HG02571 (cell line): ENCODE measurements around the gene SAMD1.

Source experiments
- ATAC-seq: cut with Tn5 transposase; IDR thresholded peaks from one replicate; pipeline ENCODE4 v1.9.1; 2021; ENCODE audit warnings: mild to moderate bottlenecking, moderate library complexity; ENCODE audit not compliant: unreplicated experiment

SAMD1 gene

GRCh38 chr19:14089662-14090508, 666 bp downstream of the SAMD1 start:
- ATAC-seq = no peak

DNA sequence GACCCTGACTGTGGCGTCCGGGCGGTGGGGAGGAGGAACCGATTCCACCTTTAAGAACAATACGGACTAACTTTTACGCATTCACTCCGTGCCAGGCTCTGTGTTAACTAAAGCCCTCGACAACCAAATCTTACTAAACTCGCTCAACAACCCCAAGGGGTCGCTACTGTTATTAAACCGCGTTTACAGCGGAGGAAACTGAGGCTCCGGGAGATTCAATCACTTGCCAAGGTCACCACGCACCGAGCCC, 1.2 kb downstream of the SAMD1 start:
- ATAC-seq = no peak

GRCh38 chr19:14088634-14089411, 1.7 kb downstream of the SAMD1 start:
- no peak for ATAC-seq

- ATAC-seq = no peak
Measured at GRCh38 chr19:14086098-14086497, 4.5 kb downstream of the SAMD1 start.

- ATAC-seq = no peak
Measured at GRCh38 chr19:14085309-14085995, 5.1 kb downstream of the SAMD1 start, which contains the start of gene C19orf67. TSS of gene C19orf67 (minus strand) at chr19:14085783. CDS start at chr19:14085627, 156 bp downstream.

DNA sequence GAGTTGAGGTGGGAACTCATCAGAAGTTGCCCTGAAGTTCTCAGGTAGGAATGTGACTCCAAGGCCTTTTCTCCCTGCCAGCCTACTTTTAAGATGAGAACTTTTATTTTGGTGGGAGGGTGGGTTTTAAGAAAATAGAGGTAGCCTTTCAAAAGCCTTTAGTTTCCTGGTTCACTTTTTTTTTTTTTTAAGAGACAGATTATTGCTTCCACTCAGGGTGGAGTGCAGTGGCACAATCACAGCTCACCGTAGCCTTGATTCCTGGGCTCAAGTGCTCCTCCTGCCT, 7.9 kb downstream of the SAMD1 start:
- ATAC-seq = no peak

DNA sequence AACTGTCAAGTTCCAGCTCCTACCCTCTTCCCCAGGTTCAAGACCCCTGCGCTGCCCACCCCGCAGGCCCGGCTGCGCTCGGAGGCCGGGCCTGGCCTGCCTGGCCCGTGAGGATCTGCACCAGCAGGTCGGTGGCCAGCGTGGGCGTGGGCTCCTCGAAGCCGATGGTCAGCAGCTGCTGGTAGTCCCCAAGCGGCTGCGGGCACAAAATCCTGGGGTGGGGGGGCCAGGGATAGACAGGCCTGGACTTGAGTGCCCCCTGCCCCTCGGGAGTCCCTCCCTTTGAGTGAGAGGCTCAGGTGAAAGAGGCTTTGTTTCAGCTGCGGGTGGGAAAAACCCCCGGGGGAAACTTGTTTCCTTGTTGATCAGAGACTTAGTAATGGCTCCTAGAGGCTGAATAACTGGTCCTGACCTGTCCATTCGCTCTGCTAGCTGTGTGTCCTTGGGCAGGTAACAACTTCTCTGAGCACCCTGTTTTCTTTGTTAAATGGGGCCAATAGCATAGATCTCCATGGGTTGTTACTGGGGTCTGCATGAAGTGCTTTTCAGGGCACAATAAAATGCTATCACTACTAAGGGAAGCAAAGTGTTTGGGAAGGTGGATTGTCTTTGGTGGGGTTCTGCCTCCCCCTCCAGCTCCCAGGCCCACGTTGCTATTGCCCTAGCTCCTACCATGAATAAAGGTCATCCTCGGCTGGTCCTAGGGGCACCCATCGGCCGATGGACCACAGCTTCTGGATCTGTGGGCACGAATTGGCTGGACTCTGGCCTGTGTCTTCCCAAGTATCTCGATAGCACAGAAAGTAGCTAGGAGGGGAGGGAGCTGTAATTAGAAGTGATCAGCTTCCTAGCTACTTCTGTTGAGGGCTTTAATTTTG, 8.5 kb downstream of the SAMD1 start:
- peak; percentile 13 for ATAC-seq

DNA sequence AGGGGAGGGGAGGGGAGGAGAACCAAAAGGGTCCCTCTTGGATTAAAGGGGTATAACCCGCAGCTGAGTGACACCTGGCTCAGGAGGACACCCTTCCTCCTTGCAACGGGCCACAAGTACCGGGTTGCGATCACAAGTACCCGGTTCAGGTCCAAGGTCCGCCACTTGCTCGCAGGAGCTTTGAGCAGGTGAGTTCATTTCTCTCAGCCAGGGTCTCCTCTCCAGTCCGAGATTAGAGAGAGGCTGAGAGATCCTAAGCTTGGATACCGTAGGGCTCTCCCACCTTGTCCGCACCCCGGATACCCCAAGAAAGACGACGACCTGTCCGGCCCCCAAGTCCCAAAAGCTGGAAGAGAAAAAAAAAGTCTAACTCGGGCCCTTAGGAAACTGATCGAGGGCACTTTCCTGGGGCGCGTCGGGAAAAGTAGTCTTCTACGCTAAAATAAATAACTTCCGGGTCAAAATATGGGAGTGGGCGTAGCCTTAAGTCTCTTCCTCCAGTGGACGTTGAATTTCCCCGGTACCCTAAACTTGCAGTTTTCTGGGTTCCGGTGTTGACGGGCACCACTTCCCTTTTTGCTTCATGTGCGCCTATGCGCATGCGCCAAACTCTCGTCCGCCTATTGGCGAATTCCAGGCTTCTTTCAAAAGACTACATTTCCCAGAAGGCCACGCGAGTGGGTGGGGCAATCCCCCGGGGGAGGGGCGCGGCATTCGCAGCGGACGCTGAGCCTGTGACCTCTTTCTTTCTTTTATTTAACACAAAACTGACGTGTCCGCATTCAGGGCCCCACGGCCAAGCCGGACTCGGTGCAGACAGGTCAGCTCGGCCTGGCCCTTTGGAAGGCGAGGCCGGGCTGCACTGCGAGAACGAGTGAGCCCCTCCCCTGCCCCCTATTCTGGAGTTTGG, 9.4 kb downstream of the SAMD1 start:
- peak; percentile 81 for ATAC-seq

DNA sequence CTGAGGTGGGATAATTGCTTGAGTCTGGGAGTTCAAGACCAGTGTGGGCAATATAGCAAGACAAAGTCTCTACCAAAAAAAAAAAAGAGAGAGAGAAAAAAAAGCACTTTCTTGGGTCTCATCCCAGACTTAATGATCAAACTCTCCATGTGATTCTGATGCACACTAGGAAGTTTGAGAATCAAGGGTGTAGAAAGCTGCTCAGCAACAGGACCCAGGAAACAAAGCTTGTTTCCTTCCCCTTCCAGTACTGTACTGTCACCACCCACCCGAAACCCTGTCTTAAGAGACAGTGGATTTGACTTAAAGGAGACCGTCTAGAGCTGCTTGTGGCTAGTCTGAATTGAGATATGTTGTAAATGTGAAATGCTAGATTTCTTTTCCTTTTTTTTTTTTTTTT, 12.1 kb downstream of the SAMD1 start:
- ATAC-seq = no peak

DNA sequence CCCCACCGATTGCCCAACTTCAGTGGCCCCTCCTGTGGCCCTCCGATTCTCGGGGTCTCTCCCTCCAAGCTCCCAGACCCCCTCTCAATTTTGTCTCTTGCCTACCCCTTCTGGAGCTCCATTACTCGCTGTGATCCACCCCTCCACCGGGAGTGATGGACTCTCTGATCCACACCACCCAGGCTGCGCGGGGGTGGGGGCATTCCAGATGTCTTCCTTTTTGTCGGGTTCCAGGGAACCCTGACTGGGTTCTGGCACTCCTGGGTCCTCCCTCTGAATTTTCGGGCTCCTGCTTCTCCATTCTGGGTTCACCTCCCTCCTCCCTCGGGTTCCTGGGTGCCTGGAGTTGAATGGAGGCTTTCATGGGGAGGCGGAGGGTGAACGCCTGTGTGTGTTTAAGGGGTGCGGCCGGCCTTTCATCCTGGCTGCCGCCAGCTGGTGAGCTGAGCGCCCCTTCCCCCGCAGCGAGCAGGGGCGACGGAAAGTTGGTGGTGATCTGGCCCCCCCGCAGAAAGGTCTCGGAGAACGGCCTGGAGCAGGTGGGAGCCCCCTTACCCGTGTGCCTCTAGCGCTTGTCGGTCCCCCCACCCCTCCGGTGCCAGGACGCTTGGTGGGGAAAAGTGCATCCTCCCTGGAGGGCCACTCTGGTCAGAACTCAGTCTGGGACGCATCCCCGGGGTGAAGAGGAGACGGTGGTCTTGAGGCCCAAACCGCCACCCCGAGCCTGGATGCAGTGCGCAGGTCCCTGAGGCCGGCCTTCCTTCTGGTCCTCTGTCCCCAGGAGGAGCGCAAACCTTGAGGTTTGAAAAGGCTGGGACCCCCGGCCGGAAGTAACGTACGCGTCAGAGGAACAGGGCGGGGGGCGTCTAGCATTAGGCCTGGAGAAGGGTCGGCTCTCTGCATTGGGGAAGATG, 16.4 kb downstream of the SAMD1 start:
- ATAC-seq = no peak

DNA sequence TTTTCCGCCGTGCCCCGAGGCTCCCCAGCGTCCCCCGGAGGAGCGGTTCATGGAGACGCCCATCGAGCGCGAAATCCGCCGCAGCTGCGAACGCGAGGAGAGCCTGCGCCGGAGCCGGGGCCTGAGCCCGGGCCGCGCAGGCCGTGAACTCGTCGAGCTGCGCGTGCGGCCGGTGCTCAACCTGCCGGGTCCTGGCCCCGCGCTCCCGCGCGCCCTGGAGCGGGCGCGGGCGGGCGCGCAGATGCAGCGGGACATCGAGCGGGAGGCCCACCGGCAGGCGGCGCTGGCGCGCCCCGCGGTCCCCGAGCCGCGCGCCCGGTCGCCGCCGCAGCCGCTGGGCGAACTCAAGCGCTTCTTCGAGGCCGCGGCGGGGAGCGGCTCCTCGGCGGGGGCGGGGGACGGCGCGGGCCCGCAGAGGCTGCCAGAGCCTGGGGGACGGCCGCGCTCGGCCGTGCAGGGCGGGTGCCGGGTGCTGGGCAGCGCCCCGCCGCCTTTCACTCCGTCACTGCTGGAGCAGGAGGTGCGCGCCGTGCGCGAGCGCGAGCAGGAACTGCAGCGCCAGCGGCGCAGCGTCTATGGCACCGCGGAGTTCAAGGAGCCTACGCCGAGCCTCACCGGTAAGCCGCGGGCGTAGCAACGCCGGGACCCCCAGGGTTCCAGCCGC, 17.2 kb downstream of the SAMD1 start:
- ATAC-seq = peak; percentile 49

GRCh38 chr19:14072535-14073260, 17.9 kb downstream of the SAMD1 start, which contains the start of gene MISP3:
TSS of gene MISP3 (plus strand) at chr19:14072786. CDS start at chr19:14073310, 524 bp downstream.
- ATAC-seq = no peak

DNA sequence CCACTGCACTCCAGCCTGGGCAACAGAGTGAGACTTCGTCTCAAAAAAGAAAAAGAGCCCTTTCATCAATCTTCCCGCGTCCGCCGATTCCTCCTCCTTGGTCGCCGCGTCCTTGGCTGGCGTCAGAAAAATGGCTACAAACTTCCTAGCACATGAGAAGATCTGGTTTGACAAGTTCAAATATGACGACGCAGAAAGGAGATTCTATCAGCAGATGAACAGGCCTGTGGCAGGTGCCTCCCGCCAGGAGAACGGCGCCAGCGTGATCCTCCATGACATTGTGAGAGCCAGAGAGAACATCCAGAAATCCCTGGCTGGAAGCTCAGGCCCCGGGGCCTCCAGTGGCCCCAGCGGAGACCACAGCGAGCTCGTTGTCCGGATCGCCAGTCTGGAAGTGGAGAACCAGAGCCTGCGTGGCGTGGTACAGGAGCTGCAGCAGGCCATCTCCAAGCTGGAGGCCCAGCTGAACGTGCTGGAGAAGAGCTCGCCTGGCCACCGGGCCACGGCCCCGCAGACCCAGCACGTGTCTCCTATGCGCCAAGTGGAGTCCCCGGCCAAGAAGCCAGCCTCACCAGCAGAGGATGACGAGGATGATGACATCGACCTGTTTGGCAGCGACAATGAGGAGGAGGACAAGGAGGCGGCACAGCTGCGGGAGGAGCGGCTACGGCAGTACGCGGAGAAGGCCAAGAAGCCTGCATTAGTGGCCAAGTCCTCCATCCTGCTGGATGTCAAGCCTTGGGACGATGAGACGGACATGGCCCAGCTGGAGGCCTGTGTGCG, 20.1 kb downstream of the SAMD1 start:
- no peak for ATAC-seq

- ATAC-seq = no peak
Measured at GRCh38 chr19:14066134-14066533, 24.4 kb downstream of the SAMD1 start.

DNA sequence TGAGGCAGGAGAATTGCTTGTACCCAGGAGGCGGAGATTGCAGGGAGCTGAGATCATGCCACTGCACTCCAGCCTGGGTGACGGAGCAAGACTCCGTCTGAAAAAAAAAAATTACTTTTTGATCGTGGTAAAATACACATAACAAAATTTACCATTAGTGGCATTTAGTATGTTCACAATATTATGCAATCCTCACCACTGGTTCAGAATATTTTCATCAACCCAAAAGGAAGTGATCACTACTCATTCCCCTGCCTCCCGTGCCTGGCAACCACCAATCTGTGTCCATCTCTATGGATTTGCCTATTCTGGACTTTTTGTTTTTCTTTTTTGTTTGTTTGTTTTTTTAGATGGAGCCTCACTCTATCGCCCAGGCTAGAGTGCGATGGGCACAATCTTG, 27.4 kb downstream of the SAMD1 start:
- ATAC-seq = no peak

GRCh38 chr19:14062558-14062855, 28.0 kb downstream of the SAMD1 start:
- no peak for ATAC-seq
